Measurements from ENCODE around the gene RASAL3. TPM values are rescaled to one million over a fixed set of nuclear protein-coding genes. Genes with fewer than 3 reads are reported as not detected.

RASAL3 gene
- total RNA-seq, result 1 to 10 TPM; 1.7 to 2.5 TPM

GRCh38 chr19:15464394-15465385 lies at the start of gene RASAL3:
Gene RASAL3 (minus strand): TSS chr19:15464544. CDS start chr19:15464358, 186 bp downstream.
- intact Hi-C loops (cut with DNase I), result no loop called here
- Histone ChIP-seq H3K4me3 (peak within 1 kb of the TSS; percentile 40), H3K36me3 (no peaks in the 10 kb centered on the region), H3K27me3 (peaks cover 8% of the 10 kb centered on the region), H3K27ac (peak within 1 kb of the TSS; percentile 71), H3K4me1 (no peaks in the 10 kb centered on the region), H3K9ac (ENCODE audit: low read depth in 2 of 2, low read length in 2 of 2) (peak within 1 kb of the TSS; percentile 34 to 50), H3K9me3 (no peaks in the 10 kb centered on the region)
- DNase-seq, result peak; percentile 35
- TF ChIP-seq CTCF (IDR thresholded peaks at IDR 0.05), result no peak

GRCh38 chr19:15511671-15512424 lies 47.5 kb upstream of the RASAL3 start:
- Histone ChIP-seq H3K27ac (no peak overlapping the region), H3K4me3 (no peak overlapping the region), H3K9ac (ENCODE audit: low read depth in 2 of 2, low read length in 2 of 2) (no peak overlapping the region), H3K9me3 (no peaks in the 10 kb centered on the region), H3K36me3 (no peaks in the 10 kb centered on the region), H3K27me3 (peaks cover 13% of the 10 kb centered on the region), H3K4me1 (no peaks in the 10 kb centered on the region)
- intact Hi-C loops (cut with DNase I), result no loop called here
- TF ChIP-seq CTCF (IDR thresholded peaks at IDR 0.05), result no peak
- DNase-seq, result no peak

GRCh38 chr19:15508035-15508710 lies 43.8 kb upstream of the RASAL3 start, which contains the start of gene CYP4F22:
Gene CYP4F22 (plus strand): TSS chr19:15508525. CDS start chr19:15525337, 16,812 bp downstream.
- peaks cover 13% of the 10 kb centered on the region for H3K27me3 ChIP-seq
- TF ChIP-seq CTCF (IDR thresholded peaks at IDR 0.05), result no peak

GRCh38 chr19:15507068-15508034 lies 43.0 kb upstream of the RASAL3 start:
- Histone ChIP-seq H3K27me3 (peaks cover 13% of the 10 kb centered on the region), H3K4me3 (no peak overlapping the region), H3K36me3 (no peaks in the 10 kb centered on the region), H3K9me3 (no peaks in the 10 kb centered on the region), H3K9ac (ENCODE audit: low read depth in 2 of 2, low read length in 2 of 2) (no peak overlapping the region), H3K4me1 (no peaks in the 10 kb centered on the region), H3K27ac (no peak overlapping the region)
- no peak for TF ChIP-seq CTCF (IDR thresholded peaks at IDR 0.05)
- intact Hi-C loops (cut with DNase I), result no loop called here
- DNase-seq, result no peak

More at GRCh38 chr19:15508035-15508710, 43.8 kb upstream of the RASAL3 start, which contains the start of gene CYP4F22:
- intact Hi-C loops (cut with DNase I), result no loop called here
- no peak for DNase-seq
- no peak within 1 kb of the TSS for H3K27ac ChIP-seq
- H3K4me1 ChIP-seq, result no peaks in the 10 kb centered on the region
- peak within 1 kb of the TSS; percentile 13 for H3K4me3 ChIP-seq
- H3K9ac ChIP-seq (ENCODE audit: low read depth in 2 of 2, low read length in 2 of 2), result no peak within 1 kb of the TSS
- H3K9me3 ChIP-seq, result no peaks in the 10 kb centered on the region
- no peaks in the 10 kb centered on the region for H3K36me3 ChIP-seq

Data from colonic mucosa (tissue), 4 donors.